NT2/D1 (cell line): ENCODE data around the gene MED16.

Experiments
- SUZ12 ChIP-seq: IDR thresholded peaks from 2 replicates; pipeline ENCODE4 v1.6.1; 2011; ENCODE audit not compliant: insufficient read length, insufficient read depth; ENCODE audit errors: extremely low read depth
- YY1 ChIP-seq: IDR thresholded peaks from 2 replicates; pipeline ENCODE4 v1.6.1; 2011; ENCODE audit not compliant: insufficient read length, insufficient read depth

GRCh38 chr19:903266-903797 is 10.3 kb upstream of the MED16 start:
- TF ChIP-seq YY1: no peak
- no peak for TF ChIP-seq SUZ12
